B cell (primary cell): ENCODE results near the gene ATP1B4.

Source experiments
- EZH2 ChIP-seq: IDR thresholded peaks from 2 replicates; pipeline ENCODE4 v1.6.1; 2012; ENCODE audit warnings: borderline replicate concordance, low read depth, mild to moderate bottlenecking, moderate library complexity, low read length; ENCODE audit not compliant: insufficient read depth, poor library complexity, severe bottlenecking
- TF ChIP-seq, protein P1 (sequence below): fragments of 200-600 bp; IDR thresholded peaks from one replicate; pipeline ENCODE4 v1.8.0; 2022; ENCODE audit warnings: antibody characterized with exemption, mild to moderate bottlenecking

DNA sequence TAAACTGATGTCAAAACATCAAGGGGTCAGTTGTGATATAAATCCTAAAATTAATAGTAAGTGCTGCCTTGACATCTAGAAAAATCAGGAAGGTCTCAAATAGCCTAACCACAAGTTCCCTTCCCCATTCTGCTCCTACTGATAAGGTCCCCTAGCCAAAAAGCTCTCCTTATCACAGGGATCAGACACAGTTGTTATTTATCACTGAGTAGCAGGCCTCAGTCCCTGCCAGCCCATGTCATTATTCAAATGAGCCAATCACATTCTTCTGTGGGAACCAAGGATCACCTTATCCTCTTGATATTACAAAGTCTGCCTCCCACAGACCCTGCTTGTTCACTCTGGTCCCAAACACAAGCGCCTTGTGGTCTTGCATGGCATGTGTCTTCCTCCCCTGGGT lies 27.3 kb upstream of the ATP1B4 start:
- TF ChIP-seq, protein P1, sequence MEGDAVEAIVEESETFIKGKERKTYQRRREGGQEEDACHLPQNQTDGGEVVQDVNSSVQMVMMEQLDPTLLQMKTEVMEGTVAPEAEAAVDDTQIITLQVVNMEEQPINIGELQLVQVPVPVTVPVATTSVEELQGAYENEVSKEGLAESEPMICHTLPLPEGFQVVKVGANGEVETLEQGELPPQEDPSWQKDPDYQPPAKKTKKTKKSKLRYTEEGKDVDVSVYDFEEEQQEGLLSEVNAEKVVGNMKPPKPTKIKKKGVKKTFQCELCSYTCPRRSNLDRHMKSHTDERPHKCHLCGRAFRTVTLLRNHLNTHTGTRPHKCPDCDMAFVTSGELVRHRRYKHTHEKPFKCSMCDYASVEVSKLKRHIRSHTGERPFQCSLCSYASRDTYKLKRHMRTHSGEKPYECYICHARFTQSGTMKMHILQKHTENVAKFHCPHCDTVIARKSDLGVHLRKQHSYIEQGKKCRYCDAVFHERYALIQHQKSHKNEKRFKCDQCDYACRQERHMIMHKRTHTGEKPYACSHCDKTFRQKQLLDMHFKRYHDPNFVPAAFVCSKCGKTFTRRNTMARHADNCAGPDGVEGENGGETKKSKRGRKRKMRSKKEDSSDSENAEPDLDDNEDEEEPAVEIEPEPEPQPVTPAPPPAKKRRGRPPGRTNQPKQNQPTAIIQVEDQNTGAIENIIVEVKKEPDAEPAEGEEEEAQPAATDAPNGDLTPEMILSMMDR: no peak
- no peak for TF ChIP-seq EZH2
